Adrenal gland (tissue), 5 donors: ENCODE results near the gene RHBDL1.

Experiments
- POLR2A ChIP-seq, 2 donors: fragments of 450-650 bp; IDR thresholded peaks; one replicate each; pipeline ENCODE4 v1.6.1; 2017; ENCODE audit warnings: antibody characterized with exemption in 2 of 2, mild to moderate bottlenecking in 2 of 2, moderate library complexity in 1 of 2
- TF ChIP-seq, protein P1 (sequence below), 6 experiments: fragments of 450-650 bp in 4 of 6; fragments of 200-600 bp in 2 of 6; sonication (generic) in 1 of 6; IDR thresholded peaks; 1 replicate in 5 of 6; 2 replicates in 1 of 6; pipeline versions ENCODE4 v1.5.1 to v1.8.0; 2016 to 2021; ENCODE audit warnings: antibody characterized with exemption in 6 of 6, mild to moderate bottlenecking in 2 of 6, moderate library complexity in 1 of 6
- donor health status: DM: no; HTN: no; CAD: no.

DNA sequence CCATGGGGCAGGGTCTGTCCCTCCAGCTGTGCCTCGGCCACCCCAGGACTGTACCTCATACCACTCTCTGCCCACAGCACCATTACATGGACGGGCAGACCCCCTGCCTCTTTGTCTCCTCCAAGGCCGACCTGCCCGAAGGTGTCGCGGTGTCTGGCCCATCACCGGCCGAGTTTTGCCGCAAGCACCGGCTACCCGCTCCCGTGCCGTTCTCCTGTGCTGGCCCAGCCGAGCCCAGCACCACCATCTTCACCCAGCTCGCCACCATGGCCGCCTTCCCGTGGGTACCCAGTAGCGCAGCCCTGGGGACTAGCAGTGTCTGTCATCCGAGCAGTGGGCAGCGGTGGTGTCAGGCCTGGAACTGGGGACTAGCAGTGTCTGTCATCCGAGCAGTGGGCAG lies 2.6 kb upstream of the RHBDL1 start:
- TF ChIP-seq, protein P1, sequence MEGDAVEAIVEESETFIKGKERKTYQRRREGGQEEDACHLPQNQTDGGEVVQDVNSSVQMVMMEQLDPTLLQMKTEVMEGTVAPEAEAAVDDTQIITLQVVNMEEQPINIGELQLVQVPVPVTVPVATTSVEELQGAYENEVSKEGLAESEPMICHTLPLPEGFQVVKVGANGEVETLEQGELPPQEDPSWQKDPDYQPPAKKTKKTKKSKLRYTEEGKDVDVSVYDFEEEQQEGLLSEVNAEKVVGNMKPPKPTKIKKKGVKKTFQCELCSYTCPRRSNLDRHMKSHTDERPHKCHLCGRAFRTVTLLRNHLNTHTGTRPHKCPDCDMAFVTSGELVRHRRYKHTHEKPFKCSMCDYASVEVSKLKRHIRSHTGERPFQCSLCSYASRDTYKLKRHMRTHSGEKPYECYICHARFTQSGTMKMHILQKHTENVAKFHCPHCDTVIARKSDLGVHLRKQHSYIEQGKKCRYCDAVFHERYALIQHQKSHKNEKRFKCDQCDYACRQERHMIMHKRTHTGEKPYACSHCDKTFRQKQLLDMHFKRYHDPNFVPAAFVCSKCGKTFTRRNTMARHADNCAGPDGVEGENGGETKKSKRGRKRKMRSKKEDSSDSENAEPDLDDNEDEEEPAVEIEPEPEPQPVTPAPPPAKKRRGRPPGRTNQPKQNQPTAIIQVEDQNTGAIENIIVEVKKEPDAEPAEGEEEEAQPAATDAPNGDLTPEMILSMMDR (IDR thresholded peaks at IDR 0.05) = no peak
- no peak for TF ChIP-seq POLR2A (IDR thresholded peaks at IDR 0.05)
